GM12878 (cell line): ENCODE data around the gene ZNF283. TPM values are rescaled to one million over a fixed set of nuclear protein-coding genes. Genes with fewer than 3 reads are reported as not detected.

Experiments
- ATAC-seq: fragments of 200-7000 bp; cut with Tn5 transposase; 3 replicates; pipeline ENCODE4 v1.9.1; 2020; ENCODE audit warnings: mild to moderate bottlenecking, moderate library complexity
- BruUV-seq: library from RNA; stranded (reverse); fragments of 400-500 nt; replicated peaks from 2 replicates; lab custom pipeline; 2021; lab: Mats Ljungman, UMichigan
- CTCF ChIA-PET: fragments of 300-600 bp; sonication (Branson Sonifier 250); formaldehyde crosslinking; extraction: SDS; loops from one replicate; lab custom pipeline; 2021; ENCODE audit warnings: inconsistent platforms; lab: Yijun Ruan, JAX
- POLR2A ChIA-PET: fragments of 350-600 bp; formaldehyde crosslinking; extraction: SDS; loops from one replicate; lab custom pipeline; 2021; ENCODE audit warnings: inconsistent platforms; lab: Charles Lee
- RAD21 ChIA-PET: fragments of 300-600 bp; sonication (Branson Sonifier 250); formaldehyde crosslinking; loops from one replicate; lab custom pipeline; 2023; ENCODE audit warnings: antibody characterized with exemption; ENCODE audit not compliant: unreplicated experiment; lab: Charles Lee
- SMC1A ChIA-PET: fragments of 300-600 bp; sonication (Branson Sonifier 250); formaldehyde crosslinking; loops from one replicate; lab custom pipeline; 2023; ENCODE audit not compliant: unreplicated experiment, uncharacterized antibody; lab: Charles Lee
- DNase-seq: peaks from one replicate; pipeline ENCODE4 v3.0.0-alpha.2; 2011; ENCODE audit warnings: low read depth, low spot score
- FAIRE-seq: peaks from 3 replicates; lab custom pipeline; 2011; peaks lifted over from hg19 to GRCh38; lab: Jason Lieb, UNC
- H2AFZ ChIP-seq: 2 replicates; pipeline ENCODE4 v1.6.0; 2011; ENCODE audit warnings: low read depth, low read length, control low read depth; ENCODE audit not compliant: control insufficient read depth
- H3K27ac ChIP-seq: 2 replicates; pipeline ENCODE4 v1.5.1; 2011; ENCODE audit warnings: control low read depth; ENCODE audit not compliant: control insufficient read depth, insufficient read depth
- H3K27me3 ChIP-seq, 2 experiments: replicated peaks in 1 of 2; 2 replicates each; pipeline versions ENCODE4 v1.6.0 to v1.6.1; 2011; ENCODE audit warnings: low read length in 1 of 2; ENCODE audit not compliant: control insufficient read depth in 2 of 2, insufficient read depth in 2 of 2
- H3K36me3 ChIP-seq, 2 experiments: 2 replicates each; pipeline ENCODE4 v1.5.1; 2011; ENCODE audit warnings: low read length in 1 of 2; ENCODE audit not compliant: control insufficient read depth in 2 of 2, insufficient read depth in 2 of 2
- H3K4me1 ChIP-seq: 2 replicates; pipeline ENCODE4 v1.6.1; 2011; ENCODE audit warnings: mild to moderate bottlenecking, low read length, moderate library complexity, mixed read lengths; ENCODE audit not compliant: control insufficient read depth, insufficient read depth
- H3K4me2 ChIP-seq: 2 replicates; pipeline ENCODE4 v1.6.0; 2011; ENCODE audit warnings: control low read depth; ENCODE audit not compliant: control insufficient read depth, insufficient read depth
- H3K4me3 ChIP-seq: fragments of 200-600 bp; sonication (generic); 2 replicates; pipeline ENCODE4 v1.5.1; 2016
- H3K79me2 ChIP-seq: 2 replicates; pipeline ENCODE4 v1.6.0; 2011; ENCODE audit warnings: low read length; ENCODE audit not compliant: control insufficient read depth, insufficient read depth
- H3K9ac ChIP-seq: 2 replicates; pipeline ENCODE4 v1.8.0; 2011; ENCODE audit warnings: low read length, control low read depth, mixed read lengths; ENCODE audit not compliant: control insufficient read depth, insufficient read depth
- H3K9me3 ChIP-seq: replicated peaks from 3 replicates; pipeline ENCODE4 v1.5.1; 2011; ENCODE audit warnings: mild to moderate bottlenecking, low read length; ENCODE audit not compliant: control insufficient read depth, insufficient read depth
- H4K20me1 ChIP-seq: 2 replicates; pipeline ENCODE4 v1.6.0; 2011; ENCODE audit not compliant: control insufficient read depth, insufficient read depth
- BCL3 ChIP-seq: IDR thresholded peaks from 2 replicates; pipeline ENCODE4 v1.6.1; 2011; ENCODE audit warnings: borderline replicate concordance, low read depth, mild to moderate bottlenecking, moderate library complexity, low read length; ENCODE audit not compliant: insufficient read depth, poor library complexity, severe bottlenecking
- BCLAF1 ChIP-seq: fragments of 450-650 bp; IDR thresholded peaks from 2 replicates; pipeline ENCODE4 v1.6.1; 2017; ENCODE audit warnings: antibody characterized with exemption, mild to moderate bottlenecking, moderate library complexity
- CBX3 ChIP-seq: fragments of 200-600 bp; sonication (generic); IDR thresholded peaks from 2 replicates; pipeline ENCODE4 v1.6.1; 2016; ENCODE audit warnings: low read depth, borderline replicate concordance
- IKZF1 ChIP-seq: fragments of 450-650 bp; conservative IDR thresholded peaks from 2 replicates; pipeline ENCODE4 v1.6.1; 2017; ENCODE audit warnings: antibody characterized with exemption, mild to moderate bottlenecking
- IRF4 ChIP-seq: IDR thresholded peaks from 2 replicates; pipeline ENCODE4 v1.6.1; 2011; ENCODE audit warnings: low read depth, low read length
- NFYB ChIP-seq: IDR thresholded peaks from 2 replicates; pipeline ENCODE4 v1.6.1; 2011; ENCODE audit warnings: low read depth, mild to moderate bottlenecking, low read length, improper control_type of control experiment, moderate library complexity; ENCODE audit not compliant: insufficient read depth
- NRF1 ChIP-seq: conservative IDR thresholded peaks from 2 replicates; pipeline ENCODE4 v1.6.1; 2011; ENCODE audit warnings: mild to moderate bottlenecking, low read depth, low read length, improper control_type of control experiment
- REST ChIP-seq: IDR thresholded peaks from 2 replicates; pipeline ENCODE4 v1.6.1; 2012; ENCODE audit warnings: mild to moderate bottlenecking, low read depth, low read length
- SMAD5 ChIP-seq: IDR thresholded peaks from 2 replicates; pipeline ENCODE4 v1.6.1; 2016; ENCODE audit warnings: antibody characterized with exemption, low read depth
- ZBED1 ChIP-seq: IDR thresholded peaks from 2 replicates; pipeline ENCODE4 v1.6.1; 2016; ENCODE audit warnings: borderline replicate concordance
- ZNF217 ChIP-seq: fragments of 450-650 bp; IDR thresholded peaks from 2 replicates; pipeline ENCODE4 v1.6.1; 2017; ENCODE audit warnings: antibody characterized with exemption, mild to moderate bottlenecking
- ZZZ3 ChIP-seq: IDR thresholded peaks from 2 replicates; pipeline ENCODE4 v1.6.1; 2011; ENCODE audit warnings: low read depth; ENCODE audit not compliant: control insufficient read depth, insufficient read length
- WGBS: methylation state at CpG from one replicate; pipeline ENCODE4 v1.1.6; 2016; ENCODE audit warnings: low lambda C conversion rate; ENCODE audit not compliant: insufficient replicate concordance, insufficient coverage; ENCODE audit errors: missing lambda C conversion rate; 5-methylcytosine and 5-hydroxymethylcytosine counted together
- in situ Hi-C: fragments of 300-500 bp; cut with MboI; formaldehyde crosslinking; loops from 9 replicates; pipeline ENCODE4 v1.14.3; 2018; ENCODE audit warnings: mixed read lengths
- intact Hi-C: fragments of 100-400 bp; cut with micrococcal nuclease; formaldehyde crosslinking; loops from one replicate; pipeline ENCODE4 v1.14.2; 2022; ENCODE audit not compliant: unreplicated experiment
- polyA plus RNA-seq, 11 experiments: library from polyadenylated mRNA; depleted of rRNA in 4 of 11; unstranded in 6 of 11; stranded (reverse) in 5 of 11; fragments of >200 nt; fragmentation: Nextera tagmentation in 4 of 11; fragmentation: Illumina TruSeq in 1 of 11; extraction: Ambion mirVana in 4 of 11; extraction: Trizol in 1 of 11; gene quantifications; 1 replicate in 1 of 11; 2 replicates in 10 of 11; pipeline versions ENCODE4 v1.2.1 to v1.2.3, GENCODE V29; 2011 to 2016; ENCODE audit warnings: inconsistent platforms in 2 of 11, missing spikeins in 2 of 11, low read depth in 1 of 11
- total RNA-seq, 4 experiments: library from RNA; depleted of rRNA in 3 of 4; stranded (reverse); fragments of >200 nt in 3 of 4; fragmentation: Illumina TruSeq in 1 of 4; extraction: Trizol in 1 of 4; gene quantifications; 2 replicates each; pipeline versions ENCODE4 v1.2.1 to v1.2.3, GENCODE V29; 2013 to 2021

ZNF283 gene
- total and polyA plus RNA-seq, 10 of the 15 experiments (the other 5 are each of a cell fraction or from before 2014, with no cell fraction given): 2.2 to 7.8 (median 3.7) TPM

- H3K27ac ChIP-seq: peak within 1 kb of the TSS; percentile 95
- RAD21 ChIA-PET: interaction anchor here (0.6 to 7.4 kb wide), 8 partner anchors 15 to 112 kb away, joined by 3 to 148 read pairs (median 45); partner anchors contain the start of genes PLAUR and SMG9
- in situ Hi-C loops (no loop called here), intact Hi-C loops (loop anchor here (2.0 to 10.0 kb wide), 2 partner anchors 186 to 336 kb away; no protein-coding TSS in a partner anchor)
- no peaks in the 10 kb centered on the region for H3K36me3 ChIP-seq
- 9% methylated on average over 18 of the region's 19 CpGs for WGBS
- no peak for FAIRE-seq
- no peak for DNase-seq
- SMC1A ChIA-PET: interaction anchor here (0.6 to 8.3 kb wide), 7 partner anchors 9 to 128 kb away, joined by 3 to 325 read pairs (median 5); partner anchors contain the start of genes PLAUR and SMG9
- no peaks in the 10 kb centered on the region for H3K9me3 ChIP-seq
- BruUV-seq: no TSS peak
- peak within 1 kb of the TSS; percentile 100 for H3K4me3 ChIP-seq
- CTCF ChIA-PET: interaction anchor here (0.7 to 9.2 kb wide), 7 partner anchors 9 to 197 kb away, joined by 3 to 324 read pairs (median 8); partner anchors contain the start of gene SMG9
- peak within 1 kb of the TSS; percentile 68 for H2AFZ ChIP-seq
- no peaks in the 10 kb centered on the region for H3K27me3 ChIP-seq
- ATAC-seq: peak; percentile 73
- peak within 1 kb of the TSS; percentile 88 for H3K9ac ChIP-seq
- H3K4me1 ChIP-seq: peaks cover 68% of the 10 kb centered on the region
- peak within 1 kb of the TSS; percentile 83 for H3K4me2 ChIP-seq
- peaks cover 53% of the 10 kb centered on the region for H3K79me2 ChIP-seq
- POLR2A ChIA-PET: interaction anchor here (1.6 to 8.4 kb wide), 3 partner anchors 21 to 154 kb away, joined by 3 to 389 read pairs (median 79); partner anchors contain the start of genes SMG9 and ZNF45
- H4K20me1 ChIP-seq: no peaks in the 10 kb centered on the region
- 0 out of 2 replicates have a peak, but pooled peaks have one; percentile 35 for TF ChIP-seq IKZF1
- TF ChIP-seq ZBED1: 0 out of 2 replicates have a peak, but pooled peaks have one; percentile 56
- TF ChIP-seq BCL3: no peak
- TF ChIP-seq NFYB: no peak
- no peak for TF ChIP-seq ZZZ3
- no peak for TF ChIP-seq BCLAF1
- TF ChIP-seq IRF4: 0 out of 2 replicates have a peak, but pooled peaks have one; percentile 9
- TF ChIP-seq ZNF217: 0 out of 2 replicates have a peak, but pooled peaks have one; percentile 38
- no peak for TF ChIP-seq CBX3
- TF ChIP-seq SMAD5: peak; percentile 73; the same call in 1 of the 2 replicates
- 0 out of 2 replicates have a peak, but pooled peaks have one; percentile 14 for TF ChIP-seq REST
- TF ChIP-seq NRF1: no peak
Measured at GRCh38 chr19:43780706-43781525, 46.2 kb upstream of the ZNF283 start, which contains the start of gene KCNN4. Gene KCNN4 (minus strand): TSS chr19:43780973. CDS start chr19:43780861, 112 bp downstream.
